Gastrocnemius medialis (tissue), 4 donors: ENCODE results near the gene CCDC33.

Experiments used
- CTCF ChIP-seq, 5 experiments: fragments of 450-650 bp in 3 of 5; fragments of 200-600 bp in 2 of 5; sonication (generic) in 2 of 5; IDR thresholded peaks in 4 of 5; conservative IDR thresholded peaks in 1 of 5; 1 replicate in 4 of 5; 2 replicates in 1 of 5; pipeline ENCODE4 v1.5.1; 2016 to 2019; ENCODE audit warnings: antibody characterized with exemption in 5 of 5, mild to moderate bottlenecking in 3 of 5, moderate library complexity in 3 of 5
- POLR2A ChIP-seq, 2 donors: fragments of 450-650 bp; IDR thresholded peaks; one replicate each; pipeline ENCODE4 v1.6.1; 2017; ENCODE audit warnings: antibody characterized with exemption in 2 of 2, mild to moderate bottlenecking in 2 of 2, moderate library complexity in 2 of 2

- no peak for TF ChIP-seq POLR2A (IDR thresholded peaks at IDR 0.05)
- no peak for TF ChIP-seq CTCF (IDR thresholded peaks at IDR 0.05 in 4 of 5, conservative IDR thresholded peaks at IDR 0.05 in 1 of 5)
Observed at GRCh38 chr15:74214324-74215021, 21.7 kb upstream of the CCDC33 start.
